Bronchial epithelial cell (primary cell): Measurements from ENCODE around the gene ATIC. TPM values are rescaled to one million over a fixed set of nuclear protein-coding genes. Genes with fewer than 3 reads are reported as not detected.

Experiments used
- DNase-seq: peaks from one replicate; pipeline ENCODE4 v3.0.0-alpha.2; 2010; ENCODE audit warnings: low read depth
- FAIRE-seq: peaks from 2 replicates; lab custom pipeline; 2011; peaks lifted over from hg19 to GRCh38; lab: Jason Lieb, UNC
- H3K27me3 ChIP-seq: 2 replicates; pipeline ENCODE4 v1.5.1; 2011; ENCODE audit warnings: low read length; ENCODE audit not compliant: control insufficient read depth, insufficient read depth
- H3K36me3 ChIP-seq: 2 replicates; pipeline ENCODE4 v1.5.1; 2011; ENCODE audit warnings: low read length; ENCODE audit not compliant: control insufficient read depth, insufficient read depth
- H3K4me3 ChIP-seq: 2 replicates; pipeline ENCODE4 v1.5.1; 2011; ENCODE audit warnings: mild to moderate bottlenecking, low read depth, low read length, control low read depth
- CTCF ChIP-seq: IDR thresholded peaks from 2 replicates; pipeline ENCODE4 v1.5.1; 2011; ENCODE audit warnings: mild to moderate bottlenecking, moderate library complexity, low read length, control low read depth, inconsistent platforms; ENCODE audit not compliant: insufficient read depth, severe bottlenecking
- total RNA-seq: library from RNA; depleted of rRNA; stranded (reverse); fragments of >200 nt; gene quantifications from 2 replicates; pipeline ENCODE4 v1.2.1, GENCODE V29; 2014

The ATIC gene
- total RNA-seq, 1 donor from 2014 or later: 35.0 TPM

GRCh38 chr2:215270118-215270451 is 41.8 kb upstream of the ATIC start:
- Histone ChIP-seq H3K36me3 (no peaks in the 10 kb centered on the region), H3K27me3 (no peaks in the 10 kb centered on the region), H3K4me3 (no peak overlapping the region)
- DNase-seq: no peak
- FAIRE-seq: no peak
- no peak for TF ChIP-seq CTCF

GRCh38 chr2:215271446-215271845 is 40.4 kb upstream of the ATIC start:
- Histone ChIP-seq H3K27me3 (no peaks in the 10 kb centered on the region), H3K4me3 (no peak overlapping the region), H3K36me3 (no peaks in the 10 kb centered on the region)
- TF ChIP-seq CTCF: no peak
- no peak for DNase-seq
- no peak for FAIRE-seq

GRCh38 chr2:215272918-215273317 is 38.9 kb upstream of the ATIC start:
- TF ChIP-seq CTCF: no peak
- no peaks in the 10 kb centered on the region for H3K27me3 ChIP-seq
- DNase-seq (no peak), FAIRE-seq (no peak)
- no peaks in the 10 kb centered on the region for H3K36me3 ChIP-seq
- H3K4me3 ChIP-seq: no peak overlapping the region

- Histone ChIP-seq H3K4me3 (no peak overlapping the region), H3K36me3 (no peaks in the 10 kb centered on the region), H3K27me3 (no peaks in the 10 kb centered on the region)
- peak; percentile 76 for FAIRE-seq
- TF ChIP-seq CTCF: no peak
- DNase-seq: no peak
Observed at GRCh38 chr2:215274829-215275228, 37.0 kb upstream of the ATIC start.

GRCh38 chr2:215275824-215276223 is 36.0 kb upstream of the ATIC start:
- TF ChIP-seq CTCF: no peak
- no peaks in the 10 kb centered on the region for H3K27me3 ChIP-seq
- no peak for DNase-seq
- H3K36me3 ChIP-seq: no peaks in the 10 kb centered on the region
- FAIRE-seq: no peak
- H3K4me3 ChIP-seq: no peak overlapping the region

GRCh38 chr2:215277944-215278343 is 33.9 kb upstream of the ATIC start:
- no peak overlapping the region for H3K4me3 ChIP-seq
- no peaks in the 10 kb centered on the region for H3K36me3 ChIP-seq
- no peaks in the 10 kb centered on the region for H3K27me3 ChIP-seq
- no peak for FAIRE-seq
- TF ChIP-seq CTCF: no peak
- no peak for DNase-seq
